Activated T-cell treated with anti-CD3 and anti-CD28 coated beads, Interleukin-2, amount 50 U/mL, for 48 hours (primary cell): Measurements from ENCODE around the gene SMARCA5.
"Not testable (repeated sequence)": the region's sequence is repeated elsewhere in the genome, so short reads cannot be mapped to it uniquely, and the experiment has no call there.

ENCODE experiments used
- DNase-seq, 2 experiments: peaks; one replicate each; pipeline ENCODE4 v3.0.0-alpha.2; 2020

SMARCA5 gene, protein sequence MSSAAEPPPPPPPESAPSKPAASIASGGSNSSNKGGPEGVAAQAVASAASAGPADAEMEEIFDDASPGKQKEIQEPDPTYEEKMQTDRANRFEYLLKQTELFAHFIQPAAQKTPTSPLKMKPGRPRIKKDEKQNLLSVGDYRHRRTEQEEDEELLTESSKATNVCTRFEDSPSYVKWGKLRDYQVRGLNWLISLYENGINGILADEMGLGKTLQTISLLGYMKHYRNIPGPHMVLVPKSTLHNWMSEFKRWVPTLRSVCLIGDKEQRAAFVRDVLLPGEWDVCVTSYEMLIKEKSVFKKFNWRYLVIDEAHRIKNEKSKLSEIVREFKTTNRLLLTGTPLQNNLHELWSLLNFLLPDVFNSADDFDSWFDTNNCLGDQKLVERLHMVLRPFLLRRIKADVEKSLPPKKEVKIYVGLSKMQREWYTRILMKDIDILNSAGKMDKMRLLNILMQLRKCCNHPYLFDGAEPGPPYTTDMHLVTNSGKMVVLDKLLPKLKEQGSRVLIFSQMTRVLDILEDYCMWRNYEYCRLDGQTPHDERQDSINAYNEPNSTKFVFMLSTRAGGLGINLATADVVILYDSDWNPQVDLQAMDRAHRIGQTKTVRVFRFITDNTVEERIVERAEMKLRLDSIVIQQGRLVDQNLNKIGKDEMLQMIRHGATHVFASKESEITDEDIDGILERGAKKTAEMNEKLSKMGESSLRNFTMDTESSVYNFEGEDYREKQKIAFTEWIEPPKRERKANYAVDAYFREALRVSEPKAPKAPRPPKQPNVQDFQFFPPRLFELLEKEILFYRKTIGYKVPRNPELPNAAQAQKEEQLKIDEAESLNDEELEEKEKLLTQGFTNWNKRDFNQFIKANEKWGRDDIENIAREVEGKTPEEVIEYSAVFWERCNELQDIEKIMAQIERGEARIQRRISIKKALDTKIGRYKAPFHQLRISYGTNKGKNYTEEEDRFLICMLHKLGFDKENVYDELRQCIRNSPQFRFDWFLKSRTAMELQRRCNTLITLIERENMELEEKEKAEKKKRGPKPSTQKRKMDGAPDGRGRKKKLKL

DNA sequence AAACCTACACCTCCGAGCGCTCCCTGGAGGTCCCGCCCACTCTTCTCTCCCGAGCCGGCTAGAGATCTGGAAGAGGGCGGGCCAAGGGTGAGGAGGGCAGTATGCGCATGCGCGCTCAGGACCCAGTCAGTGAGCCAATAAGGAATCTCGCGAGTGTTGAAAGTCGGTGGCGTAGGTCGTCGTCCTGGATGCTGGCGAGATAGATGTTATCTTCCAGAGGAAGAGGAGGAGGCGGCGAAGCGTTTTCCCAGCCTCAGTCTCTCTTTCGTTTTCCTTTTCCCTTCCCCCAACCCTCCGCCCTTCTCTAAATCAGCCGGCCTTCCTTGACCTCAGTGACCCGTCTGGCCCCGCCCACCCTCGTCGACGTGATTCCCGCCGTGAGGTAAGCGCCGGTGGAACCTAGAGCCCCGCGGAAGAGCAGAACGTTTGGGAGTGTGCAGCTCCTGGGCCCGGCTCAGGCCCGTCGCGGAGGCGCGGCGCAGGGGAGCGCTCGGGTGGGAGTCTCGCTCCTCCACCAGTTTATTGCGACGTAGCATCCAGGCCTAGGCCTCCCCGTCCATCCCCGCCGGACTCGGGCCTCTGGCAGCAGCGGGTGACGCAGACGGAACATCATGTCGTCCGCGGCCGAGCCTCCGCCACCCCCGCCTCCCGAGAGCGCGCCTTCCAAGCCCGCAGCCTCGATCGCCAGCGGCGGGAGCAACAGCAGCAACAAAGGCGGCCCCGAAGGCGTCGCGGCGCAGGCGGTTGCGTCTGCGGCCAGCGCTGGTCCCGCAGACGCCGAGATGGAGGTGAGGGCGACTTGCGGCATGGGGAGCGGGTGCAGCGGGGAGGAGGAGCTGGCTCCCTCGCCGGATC, at the start of gene SMARCA5:
SMARCA5 (plus strand) TSS at position 389 of the 855 bp plus-strand sequence; CDS start at position 612, 223 bp downstream.
- DNase-seq, result peak; percentile 95 to 97

DNA sequence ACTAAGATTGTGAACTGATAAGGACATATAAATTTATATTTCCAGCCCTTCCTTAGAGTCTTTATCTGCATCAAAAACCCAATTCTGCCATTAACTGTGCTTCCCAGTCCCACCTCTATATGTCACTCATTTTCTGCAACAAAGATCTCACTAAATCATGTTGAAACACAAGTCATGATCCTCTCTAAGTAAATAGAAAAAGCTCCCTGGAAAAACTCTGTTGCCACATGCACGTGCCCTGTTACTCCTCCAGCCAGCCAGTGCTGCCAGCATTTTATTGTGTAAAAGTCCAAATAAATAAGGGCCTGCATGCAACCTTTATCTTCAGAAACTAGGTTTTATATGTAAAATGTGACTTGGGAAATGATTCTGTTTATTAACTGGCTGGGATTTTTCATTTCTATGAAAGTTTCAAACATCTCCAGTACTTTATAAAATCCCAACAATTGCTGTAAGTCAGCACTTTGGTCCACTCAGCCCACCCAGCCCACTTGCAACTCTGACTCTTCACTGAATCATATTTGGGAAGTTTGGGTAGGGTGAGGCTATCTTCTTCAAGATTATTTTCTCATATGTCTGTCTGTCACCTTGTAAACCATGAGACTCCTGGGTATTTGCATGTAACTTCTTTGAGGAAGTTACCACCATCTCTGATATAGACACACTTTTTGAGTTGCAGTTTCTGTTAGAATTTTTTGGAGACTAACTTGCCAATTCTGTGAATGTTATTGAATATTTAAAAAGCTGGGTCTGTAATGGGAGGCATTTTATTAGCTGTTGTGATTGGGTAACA, 40.0 kb upstream of the SMARCA5 start:
- no peak for DNase-seq

DNA sequence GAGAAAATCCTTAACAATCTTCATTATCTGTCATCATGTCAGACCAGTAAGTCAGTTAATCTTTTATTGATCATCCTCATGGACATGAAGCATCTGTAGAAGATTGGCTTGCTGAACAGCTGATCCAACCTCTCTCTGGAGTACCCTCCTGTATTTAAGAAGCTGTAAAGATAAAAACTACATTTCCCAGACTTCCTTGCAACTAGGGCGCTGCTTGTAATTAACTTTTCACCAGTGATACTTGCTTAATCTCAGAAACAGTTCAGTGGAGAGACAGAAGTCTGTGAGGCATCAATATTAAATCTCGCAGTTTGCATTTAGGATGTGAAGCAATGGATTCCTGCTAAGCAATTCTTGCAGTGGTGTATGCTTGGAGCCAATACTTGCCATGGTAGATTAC, 36.0 kb upstream of the SMARCA5 start:
- no peak for DNase-seq

DNA sequence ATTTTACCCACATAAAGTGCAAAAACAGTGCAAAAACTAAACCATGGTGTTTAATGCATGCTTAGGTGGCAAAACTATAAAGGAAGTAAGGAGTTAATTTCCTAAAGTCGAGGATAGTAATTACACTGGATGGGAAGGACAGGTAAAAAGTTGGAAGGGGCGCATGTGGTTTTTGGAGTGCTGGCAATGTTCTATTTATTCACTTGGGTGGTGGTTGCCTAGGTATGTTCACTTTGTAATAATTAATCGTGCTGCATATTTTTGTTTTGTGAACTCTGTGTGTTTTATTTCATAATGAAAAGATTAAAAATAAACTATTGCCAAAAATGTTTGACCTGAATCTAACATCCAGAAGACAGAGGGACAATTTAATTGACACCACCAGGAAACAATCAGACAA, 32.1 kb upstream of the SMARCA5 start:
- DNase-seq, result no peak

DNA sequence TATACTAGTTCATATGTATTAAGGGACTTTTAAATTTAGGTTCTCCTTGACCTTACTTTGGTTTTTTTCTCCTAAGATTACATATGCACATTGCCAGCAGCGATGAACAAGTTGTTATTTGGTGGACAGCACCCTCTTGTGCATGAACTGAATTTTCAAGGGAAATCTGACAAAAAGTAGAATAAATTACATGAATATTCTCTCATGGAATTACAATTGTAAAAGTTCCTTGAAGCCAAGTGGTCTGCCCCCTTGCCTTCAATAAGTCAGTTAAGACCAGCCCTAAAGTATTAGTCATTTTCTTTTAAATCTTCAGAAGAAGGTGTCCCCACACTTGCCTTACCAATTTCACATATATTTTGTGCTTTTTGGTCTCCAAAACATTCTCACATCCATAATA, 30.7 kb upstream of the SMARCA5 start:
- DNase-seq, result no peak

DNA sequence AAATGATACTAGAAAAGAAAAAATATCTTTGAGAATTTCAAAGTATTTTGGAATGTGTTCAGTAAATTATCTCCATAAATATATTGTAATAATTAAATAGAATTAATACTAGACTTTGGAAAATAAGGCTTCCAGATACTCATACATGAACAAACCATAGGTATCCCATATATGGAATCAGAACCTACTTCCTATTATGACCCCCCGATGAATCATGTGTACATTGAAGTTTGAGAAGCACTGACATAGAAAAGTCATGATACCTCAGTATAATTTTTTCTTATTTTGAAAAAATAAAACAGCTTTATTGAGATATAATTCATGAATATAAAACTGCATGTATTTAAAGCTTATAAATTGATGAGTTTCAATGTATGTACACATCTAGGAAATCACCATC, 27.2 kb upstream of the SMARCA5 start:
- DNase-seq, result no peak

DNA sequence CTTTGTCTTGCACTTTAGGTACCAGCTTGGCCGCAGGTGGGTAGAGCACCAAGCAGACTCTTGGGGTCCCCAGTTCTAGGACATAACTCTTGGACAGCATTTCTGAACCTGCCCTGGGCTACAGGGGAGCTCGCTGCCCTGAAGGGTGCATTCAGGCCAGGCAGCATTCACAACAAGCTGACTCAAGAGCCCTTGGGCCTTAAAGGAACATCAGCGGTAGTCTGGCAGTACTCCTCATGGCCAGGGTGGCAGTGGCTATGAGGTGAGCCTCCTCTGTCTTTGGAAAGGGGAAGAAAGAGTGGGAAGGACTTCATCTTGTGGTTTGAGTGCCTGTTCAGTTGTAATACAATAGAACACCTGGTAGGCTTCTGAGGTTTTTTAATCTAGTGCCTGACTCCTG, 24.8 kb upstream of the SMARCA5 start:
- DNase-seq, result no peak

DNA sequence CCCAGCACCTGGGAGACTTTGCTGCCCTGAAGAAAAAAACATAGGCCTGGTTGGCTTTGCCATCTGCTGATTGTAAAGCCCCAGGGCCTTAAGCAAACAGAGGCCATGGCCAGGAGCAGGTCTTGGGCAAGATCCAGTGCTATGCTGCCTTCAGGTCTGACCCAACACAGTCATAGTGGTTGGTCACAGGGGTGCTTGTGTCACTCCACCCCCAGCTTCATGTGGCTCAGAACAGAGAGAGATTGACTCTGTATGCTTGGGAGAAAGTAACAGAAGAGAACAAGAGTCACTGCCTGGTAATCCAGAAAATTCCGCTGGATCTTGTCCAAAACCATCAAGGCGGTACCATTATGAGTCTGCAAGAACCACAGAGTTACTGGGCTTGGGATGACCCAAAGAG, 24.4 kb upstream of the SMARCA5 start:
- DNase-seq, result no peak

DNA sequence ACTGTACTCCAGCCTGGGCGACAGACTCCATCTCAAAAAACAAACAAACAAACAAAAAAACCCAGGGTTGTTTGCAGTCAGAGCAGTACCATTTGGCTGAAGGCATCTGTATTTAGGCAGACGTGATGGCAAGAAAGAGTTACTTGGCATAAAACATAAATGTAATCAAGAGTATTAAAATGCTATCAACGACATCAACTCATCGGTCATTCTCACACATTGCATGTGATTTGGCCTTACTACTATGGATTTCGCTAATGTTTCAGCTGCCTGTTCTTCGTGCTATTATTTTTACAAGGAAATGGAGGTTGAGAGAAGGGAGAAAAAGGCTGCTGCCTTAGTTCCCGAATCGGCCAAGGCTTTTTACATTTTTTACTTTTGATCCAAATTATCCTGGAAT, 15.5 kb upstream of the SMARCA5 start:
- no peak for DNase-seq

DNA sequence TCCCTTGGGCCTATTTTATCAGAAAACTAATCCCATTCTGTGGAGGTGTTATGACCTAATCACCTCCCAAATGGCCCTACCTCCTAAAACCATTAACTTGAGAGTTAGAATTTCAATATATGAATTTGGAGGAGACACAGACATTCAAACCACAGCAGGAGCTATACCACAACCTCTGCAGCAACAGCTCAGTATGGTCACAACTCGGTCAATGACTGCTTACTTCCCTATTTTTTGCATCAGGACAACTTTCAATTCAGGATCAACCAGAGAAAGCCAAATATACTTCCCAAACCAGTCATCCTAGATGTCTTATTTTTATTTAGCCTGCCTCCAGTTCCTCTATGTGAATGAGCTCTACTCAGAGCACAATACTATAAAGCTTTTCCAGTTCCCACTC, 11.3 kb upstream of the SMARCA5 start:
- no peak for DNase-seq

DNA sequence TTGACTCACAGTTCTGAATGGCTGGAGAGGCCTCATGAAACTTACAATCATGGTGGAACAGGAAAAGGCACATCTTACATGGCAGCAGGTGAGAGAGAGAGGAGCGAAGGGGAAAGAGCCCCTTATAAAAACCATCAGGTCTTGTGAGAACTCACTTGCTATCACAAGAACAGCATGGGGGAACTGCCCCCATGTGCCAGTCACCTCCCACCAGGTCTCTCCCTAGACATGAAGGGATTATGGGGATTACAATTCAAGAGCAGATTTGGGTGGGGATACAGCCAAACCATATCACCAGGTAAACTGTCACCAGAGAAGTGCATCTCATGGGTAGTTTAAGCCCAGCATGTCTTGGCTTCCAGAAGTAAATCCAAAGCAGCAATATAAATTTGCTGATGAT, 7.5 kb upstream of the SMARCA5 start:
- no peak for DNase-seq

DNA sequence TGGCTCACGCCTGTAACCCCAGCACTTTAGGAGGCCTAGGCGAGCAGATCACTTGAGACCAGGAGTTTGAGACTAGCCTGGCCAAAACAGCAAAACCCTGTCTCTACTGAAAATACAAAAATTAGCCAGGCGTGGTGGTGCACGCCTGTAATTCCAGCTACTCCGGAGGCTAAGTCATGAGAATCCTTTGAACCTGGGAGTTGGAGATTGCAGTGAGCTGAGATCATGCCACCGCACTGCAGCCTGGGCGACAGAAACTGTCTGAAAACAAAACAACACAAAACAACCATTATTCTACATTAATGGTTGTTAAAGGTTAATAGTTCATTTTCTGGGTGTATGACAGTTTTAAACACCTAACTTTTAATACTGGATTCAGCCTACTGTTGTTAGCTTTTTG, 1.6 kb upstream of the SMARCA5 start:
- no peak for DNase-seq

DNA sequence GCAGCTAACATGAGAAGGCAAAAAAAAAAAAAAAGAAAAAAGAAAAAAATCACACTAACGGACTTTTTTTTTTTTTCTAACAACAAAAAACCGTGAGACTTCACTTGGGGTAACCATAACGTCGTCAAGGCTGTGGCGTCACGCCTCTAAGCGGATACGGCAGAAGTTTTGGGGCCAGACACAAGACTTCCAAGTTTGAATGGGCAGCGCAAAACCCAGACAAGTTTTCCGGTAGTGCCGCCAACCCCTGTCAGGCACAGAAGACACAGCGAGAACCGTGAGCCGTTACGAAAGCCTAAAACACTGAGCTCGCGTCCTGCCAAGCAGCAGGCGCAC, 556 bp upstream of the SMARCA5 start:
- DNase-seq, result no peak

DNA sequence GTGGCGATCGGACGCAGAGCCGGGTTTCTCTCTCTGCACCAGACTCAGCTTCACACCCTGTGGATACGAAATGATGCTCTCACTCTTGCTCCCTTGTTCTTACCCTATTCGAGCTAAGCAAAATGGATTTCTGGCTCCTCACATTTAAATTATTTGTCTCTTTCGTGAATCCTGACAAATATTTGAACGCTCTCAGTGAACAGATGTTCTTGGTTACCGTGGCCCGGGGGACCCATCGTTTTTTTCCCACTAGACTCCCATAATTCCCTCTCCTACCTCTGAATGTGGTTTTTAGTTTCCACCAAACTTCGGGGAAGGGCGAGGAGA, 630 bp downstream of the SMARCA5 start:
- DNase-seq, result no peak

DNA sequence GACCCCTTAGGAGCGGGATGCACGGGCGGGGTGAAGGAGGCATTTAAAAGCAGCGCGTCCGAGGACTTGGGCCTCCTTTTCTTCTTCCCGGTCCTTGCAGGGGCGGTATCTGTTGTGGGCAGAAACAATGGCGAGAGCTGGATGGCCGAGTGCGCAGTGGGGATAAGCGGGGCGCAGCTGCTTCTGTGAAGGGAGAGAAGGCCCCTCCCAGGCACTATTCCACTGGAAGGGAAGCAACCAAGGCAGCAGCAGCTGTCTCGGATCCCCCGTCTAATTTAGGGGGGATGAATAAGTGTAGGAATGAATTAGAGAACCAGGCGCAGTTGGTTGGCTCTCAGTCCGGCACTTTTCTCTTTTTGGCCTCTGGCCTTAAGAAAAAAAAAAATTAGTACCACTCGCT, 995 bp downstream of the SMARCA5 start:
- peak; percentile 46 to 48 for DNase-seq

DNA sequence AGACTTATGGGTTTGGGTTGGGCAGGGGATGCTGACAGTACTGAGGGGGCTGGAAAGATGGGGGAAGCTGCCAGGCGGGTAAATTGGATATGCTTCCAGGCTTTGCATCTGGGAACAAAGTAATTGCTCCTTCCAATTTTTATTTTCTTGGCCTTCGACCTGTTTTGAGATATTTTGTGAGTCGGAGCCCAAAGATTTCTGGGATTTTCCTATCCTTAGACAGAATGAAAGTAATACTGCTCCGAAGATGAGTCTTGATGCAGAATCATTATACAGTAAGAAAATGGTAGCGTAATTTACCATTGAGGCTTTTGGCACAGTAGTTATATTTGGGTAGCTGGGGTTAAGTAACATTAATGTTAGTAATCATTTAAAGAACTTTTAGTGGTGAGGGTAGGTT, 1.4 kb downstream of the SMARCA5 start:
- DNase-seq, result no peak

DNA sequence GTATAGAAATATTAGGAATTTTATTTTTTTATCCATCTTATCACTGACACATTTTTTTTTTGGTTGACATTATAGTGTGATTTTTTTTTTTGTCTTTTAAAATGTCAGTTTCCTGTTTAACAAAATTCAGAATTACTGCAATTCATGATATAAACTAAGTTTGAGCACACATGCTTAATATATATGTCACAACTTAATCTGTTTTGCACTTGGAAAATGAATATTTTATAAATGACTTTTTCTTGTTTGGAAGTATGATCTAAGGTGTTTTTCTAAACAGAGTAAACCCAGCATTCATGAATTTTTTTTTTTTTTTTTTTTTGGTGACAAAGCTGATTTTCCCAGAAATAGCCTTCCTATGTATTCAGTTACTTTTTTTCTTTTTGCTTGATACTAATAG, 2.4 kb downstream of the SMARCA5 start:
- no peak for DNase-seq

DNA sequence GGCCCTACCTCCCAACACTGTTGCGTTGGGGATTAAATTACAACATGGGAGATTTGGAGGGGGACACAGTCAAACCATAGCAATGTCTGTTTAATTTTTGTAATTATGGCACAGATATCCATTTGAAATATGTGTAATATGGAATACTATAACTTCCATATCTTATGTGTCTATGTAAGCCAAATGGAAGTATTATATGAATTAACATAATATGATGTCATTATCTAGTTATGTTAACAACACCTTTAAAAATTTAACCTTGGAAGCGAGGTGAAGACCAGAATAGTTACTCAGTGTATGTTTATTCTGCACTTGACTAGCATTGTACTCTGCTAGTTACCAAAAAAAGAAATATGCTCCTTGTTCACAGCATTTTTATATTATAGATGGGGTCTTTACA, 4.3 kb downstream of the SMARCA5 start:
- DNase-seq, result no peak

DNA sequence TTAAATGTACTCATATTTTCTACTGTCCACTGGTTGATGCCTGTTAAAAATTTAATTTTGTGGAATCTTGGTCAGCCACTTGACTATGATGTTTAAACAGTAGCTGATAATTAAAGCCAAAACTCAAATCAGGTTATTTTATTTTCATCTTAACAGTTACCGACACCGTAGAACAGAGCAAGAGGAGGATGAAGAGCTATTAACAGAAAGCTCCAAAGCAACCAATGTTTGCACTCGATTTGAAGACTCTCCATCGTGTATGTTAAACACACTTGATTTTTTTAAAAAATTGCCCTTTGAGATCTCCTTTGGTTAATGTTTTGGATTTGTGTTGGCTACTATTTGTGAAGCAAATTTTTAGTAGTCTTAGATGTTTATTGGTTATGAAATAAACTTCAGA, 10.7 kb downstream of the SMARCA5 start:
- DNase-seq, result no peak

DNA sequence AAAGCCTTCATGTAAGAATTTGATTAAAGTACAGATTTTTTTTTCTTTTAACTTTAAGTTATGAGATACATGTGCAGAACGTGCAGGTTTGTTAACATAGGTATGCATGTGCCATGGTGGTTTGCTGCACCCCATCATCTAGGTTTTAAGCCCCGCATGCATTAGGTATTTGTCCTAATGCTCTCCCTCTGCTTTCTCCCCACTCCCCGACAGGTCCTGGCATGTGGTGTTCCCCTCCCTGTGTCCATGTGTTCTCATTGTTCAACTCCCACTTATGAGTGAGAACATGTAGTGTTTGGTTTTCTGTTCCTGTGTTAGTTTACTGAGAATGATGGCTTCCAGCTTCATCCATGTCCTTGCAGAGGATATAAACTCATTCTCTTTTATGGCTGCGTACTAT, 14.5 kb downstream of the SMARCA5 start:
- DNase-seq, result not testable (repeated sequence)

DNA sequence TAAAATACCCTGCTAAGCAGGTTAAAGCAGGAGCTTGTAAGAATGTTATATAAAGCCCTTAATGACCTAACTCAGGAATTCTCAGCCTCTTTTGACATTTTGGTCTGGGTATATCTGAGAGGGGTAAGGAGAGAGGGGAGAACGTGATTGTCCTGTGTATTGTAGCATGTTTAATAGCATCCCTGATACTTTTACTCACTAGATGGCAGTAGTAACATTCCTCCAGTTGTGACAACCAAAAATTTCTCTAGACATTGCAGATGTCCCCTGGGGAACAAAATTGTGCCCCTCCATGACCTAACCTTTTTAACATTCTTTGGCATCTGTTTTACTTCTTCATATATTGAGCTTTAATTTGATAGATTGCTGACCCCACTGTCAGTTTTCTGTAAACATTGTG, 17.9 kb downstream of the SMARCA5 start:
- no peak for DNase-seq

DNA sequence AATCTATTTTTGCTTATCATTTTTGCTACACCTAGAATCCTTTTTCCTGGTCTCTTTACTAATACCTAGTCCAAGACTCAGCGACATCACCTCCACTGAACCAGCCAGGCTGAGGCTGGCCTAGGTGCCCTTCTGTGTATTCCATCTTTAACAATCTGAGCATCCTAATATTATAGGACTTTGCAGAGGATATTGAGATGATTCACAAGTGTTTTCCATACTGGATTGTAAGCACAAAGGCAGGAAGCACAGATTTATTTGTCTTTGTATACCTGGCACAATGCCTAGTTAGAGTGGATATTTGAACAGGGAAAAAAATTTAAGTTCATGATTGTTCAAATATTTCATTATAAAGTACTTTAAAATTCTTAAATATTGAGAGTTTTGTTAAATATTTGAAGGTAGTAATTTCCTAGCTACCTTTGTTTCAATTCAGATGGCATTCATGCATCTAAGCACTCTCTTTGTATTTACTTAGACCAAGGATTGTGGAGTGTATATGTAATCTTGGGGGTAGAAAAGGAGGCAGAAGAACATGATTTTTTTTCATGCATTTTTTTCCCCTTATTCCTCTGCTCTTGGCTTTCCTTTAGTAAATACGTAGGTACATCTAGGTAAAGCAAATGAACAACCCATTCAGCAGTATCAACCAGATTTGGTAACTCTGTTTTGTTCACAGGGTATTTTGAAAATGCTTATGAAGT, 18.4 kb downstream of the SMARCA5 start:
- DNase-seq, result no peak
